Stimulated activated CD4-positive, alpha-beta T cell treated with anti-CD3 and anti-CD28 coated beads, Interleukin-2, amount 100 ng/mL, for 48 hours (primary cell): ENCODE data around the gene BRMS1L.
"Not testable (repeated sequence)": the region's sequence is repeated elsewhere in the genome, so short reads cannot be mapped to it uniquely, and the experiment has no call there.

Experiments used
- DNase-seq, 2 donors: peaks; one replicate each; pipeline ENCODE4 v3.0.0-alpha.2; 2020

Gene BRMS1L

DNA sequence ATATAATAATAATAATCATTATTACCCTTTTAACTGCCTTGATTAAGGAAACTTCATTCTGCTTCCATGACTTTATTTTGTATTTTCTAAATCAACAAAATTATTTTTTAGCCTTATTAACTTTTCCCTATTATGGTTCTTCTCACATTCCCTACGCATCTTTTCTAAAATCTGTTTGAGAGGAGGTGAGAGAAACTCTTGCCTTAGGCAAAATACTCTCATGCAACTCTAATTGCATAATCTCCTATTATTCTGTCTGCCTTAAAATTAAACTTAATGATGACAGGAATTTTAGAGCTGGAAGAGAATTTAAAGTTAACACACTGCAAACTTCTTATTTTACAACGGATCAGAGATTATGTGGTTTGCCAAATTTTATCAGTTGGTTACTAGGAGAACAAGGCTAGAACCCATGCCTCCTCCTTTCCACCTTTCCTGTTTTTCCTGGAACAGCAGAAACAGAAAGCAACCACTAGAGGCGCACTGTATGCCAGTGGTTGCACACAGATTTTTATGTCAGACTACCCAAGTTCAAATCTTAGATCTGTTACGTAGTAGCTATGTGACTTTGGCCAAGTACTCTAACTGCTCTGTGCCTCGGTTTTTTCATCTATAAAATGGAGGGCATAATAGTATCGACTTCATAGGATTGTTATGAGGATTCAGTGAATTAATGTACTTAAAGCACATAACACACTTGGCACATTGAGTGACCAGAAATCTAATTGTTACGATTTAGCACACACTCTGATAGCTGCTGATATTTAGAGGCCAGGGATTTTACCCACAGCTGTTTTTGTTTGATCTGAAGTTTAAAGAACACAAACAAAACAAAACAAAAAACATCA lies 4.3 kb upstream of the BRMS1L start:
- DNase-seq = peak in 1 of 2 donors; percentile 15

DNA sequence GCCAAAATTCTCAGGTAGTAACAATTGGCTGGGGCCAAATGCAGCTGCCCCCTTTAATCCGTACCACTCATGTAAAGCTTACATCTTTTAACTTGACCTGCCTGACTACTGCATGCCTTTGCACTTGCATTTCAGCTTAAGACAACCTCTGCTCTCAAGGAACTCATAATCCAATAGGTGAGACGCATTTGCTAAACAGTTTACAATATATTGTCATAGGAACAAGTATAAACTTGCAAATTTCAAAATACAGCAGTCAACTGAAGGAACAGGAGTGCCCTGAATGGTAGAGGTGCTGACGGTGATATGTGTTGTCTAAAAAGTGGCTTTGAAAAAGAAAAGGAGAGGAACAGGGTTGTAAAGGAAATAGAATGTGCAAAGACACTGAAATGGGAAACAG lies 3.6 kb upstream of the BRMS1L start:
- DNase-seq = no peak

DNA sequence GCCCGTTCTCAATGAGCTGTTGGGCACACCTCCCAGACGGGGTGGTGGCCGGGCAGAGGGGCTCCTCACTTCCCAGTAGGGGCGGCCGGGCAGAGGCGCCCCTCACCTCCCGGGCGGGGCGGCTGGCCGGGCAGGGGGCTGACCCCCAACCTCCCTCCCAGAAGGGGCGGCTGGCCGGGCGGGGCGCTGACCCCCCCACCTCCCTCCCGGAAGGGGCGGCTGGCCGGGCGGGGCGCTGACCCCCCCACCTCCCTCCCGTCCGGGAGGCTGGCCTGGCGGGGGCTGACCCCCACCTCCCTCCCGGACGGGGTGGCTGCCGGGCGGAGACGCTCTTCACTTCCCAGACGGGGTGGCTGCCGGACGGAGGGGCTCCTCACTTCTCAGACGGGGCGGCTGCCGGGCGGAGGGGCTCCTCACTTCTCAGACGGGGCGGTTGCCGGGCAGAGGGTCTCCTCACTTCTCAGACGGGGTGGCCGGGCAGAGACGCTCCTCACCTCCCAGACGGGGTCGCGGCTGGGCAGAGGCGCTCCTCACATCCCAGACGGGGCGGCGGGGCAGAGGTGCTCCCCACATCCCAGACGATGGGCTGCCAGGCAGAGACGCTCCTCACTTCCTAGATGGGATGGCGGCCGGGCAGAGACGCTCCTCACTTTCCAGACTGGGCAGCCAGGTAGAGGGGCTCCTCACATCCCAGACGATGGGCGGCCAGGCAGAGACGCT lies 1.5 kb upstream of the BRMS1L start:
- DNase-seq = not testable (repeated sequence)

DNA sequence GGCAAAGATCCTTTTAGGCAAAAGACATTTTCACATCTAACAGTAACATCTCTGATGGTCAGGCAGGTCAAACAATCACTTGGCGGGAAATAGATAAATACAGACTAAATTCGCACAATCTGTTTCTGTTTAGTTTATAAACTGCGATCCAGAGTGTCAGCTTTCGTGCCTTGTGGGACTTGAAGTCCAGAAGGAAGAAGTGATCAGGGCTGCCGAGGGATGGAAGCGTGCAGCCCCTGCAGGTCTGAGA lies 245 bp upstream of the BRMS1L start:
- DNase-seq = no peak

DNA sequence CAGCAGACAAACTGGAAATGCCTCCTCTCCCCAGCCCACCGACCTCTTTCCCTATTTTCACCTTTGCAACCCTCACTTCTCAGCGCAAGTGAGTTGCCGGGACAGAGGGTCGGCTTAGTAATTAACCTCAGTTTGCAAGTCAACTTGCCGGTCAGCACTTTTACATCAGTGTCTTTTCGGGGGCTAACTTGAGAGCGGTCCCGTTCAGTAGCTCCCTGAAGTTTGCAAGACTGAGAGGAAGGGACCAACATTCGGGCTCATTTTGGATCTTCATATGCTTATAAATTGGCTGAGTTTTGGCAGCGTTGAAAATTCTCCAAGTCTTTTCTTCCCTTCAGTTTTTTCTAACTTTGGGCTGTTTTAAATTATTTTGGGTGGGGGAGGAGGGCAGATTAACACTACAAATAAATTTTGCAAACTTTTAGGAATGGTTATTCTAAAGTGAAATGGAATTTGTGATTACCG lies 846 bp downstream of the BRMS1L start:
- DNase-seq = no peak

DNA sequence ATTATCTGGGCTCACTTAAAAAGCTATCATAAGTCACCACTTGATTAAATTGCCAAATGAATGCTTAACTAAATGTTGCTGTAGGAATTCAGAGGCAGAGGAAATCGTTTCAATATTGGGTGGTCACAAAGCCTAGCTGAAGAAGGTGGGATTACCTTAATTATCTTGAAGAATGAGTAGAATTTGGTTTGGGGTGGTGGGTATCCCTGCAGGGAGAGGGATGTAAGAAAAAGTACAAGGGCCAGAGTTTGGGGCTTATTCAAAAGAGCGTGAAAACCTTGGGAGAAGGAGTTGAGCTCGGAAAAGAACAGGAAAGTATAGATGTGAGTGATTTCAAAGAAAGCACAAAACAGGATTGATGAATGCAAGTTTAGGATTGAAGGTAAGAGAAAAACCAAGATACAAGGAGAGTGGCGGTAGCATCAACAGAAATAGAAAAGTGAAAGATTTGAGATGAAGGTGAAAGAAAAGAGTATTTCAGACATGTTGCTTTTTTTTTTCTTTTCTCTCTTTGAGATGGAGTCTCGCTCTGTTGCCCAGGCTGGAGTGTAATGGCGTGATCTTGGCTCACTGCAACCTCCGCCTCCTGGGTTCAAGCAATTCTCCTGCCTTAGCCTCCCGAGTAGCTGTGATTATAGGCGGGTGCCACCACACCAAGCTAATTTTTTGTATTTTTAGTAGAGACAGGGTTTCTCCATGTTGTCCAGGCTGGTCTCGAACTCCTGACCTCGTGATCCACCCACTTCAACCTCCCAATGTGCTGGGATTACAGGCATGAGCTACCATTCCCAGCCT lies 1.7 kb downstream of the BRMS1L start:
- no peak for DNase-seq

DNA sequence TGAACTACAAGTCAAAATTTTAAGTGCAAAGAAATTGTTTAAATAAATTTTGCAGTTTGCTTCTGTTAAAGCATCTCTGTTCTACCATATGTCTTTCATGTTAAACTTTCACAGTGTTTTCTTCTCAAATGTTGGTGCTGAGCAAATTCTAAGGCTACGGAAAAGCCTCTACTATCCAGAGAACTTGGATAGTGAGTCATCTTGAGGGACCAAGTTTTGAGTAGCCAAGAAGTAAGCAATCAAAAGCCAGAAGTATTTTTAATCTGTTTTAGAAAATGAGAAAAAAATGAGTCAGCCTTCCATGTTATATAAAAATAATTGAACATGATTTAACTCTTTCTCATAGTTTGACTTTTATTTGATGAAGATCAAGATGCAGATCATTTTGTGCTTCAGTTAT lies 3.3 kb downstream of the BRMS1L start:
- DNase-seq = no peak

DNA sequence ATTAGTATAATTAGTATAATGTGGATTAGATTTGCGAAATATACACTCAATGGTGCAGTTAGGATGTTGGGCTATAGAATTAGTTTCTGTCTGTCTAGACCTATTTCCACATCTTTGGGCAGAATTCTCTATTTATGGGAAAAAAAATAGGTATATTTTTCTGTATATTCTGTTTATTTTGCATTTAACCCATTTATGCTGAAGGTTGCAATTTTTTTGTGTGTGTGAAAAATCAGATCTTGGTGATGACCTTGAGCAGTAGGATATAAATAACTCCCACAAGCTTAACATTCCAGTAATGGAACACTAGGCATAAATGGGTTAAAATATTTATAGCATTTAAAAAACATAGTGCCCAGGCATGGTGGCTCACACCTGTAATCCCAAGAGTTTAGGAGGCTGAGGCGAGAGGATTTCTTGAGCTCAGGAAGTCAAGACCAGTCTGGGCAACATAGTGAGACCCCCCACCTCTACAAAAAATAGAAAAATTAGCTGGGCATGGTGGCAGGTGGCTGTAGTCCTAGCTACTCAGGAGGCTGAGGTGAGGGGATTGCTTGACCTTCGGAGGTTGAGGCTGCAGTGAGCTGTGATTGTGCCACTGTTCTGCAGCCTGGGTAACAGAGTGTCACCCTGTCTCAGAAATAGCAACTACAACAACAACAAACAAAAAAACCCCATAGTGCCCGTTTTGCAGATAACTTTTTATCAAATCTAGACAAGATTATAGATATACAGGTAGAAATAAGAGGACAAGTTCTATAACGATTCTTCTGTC lies 9.3 kb downstream of the BRMS1L start:
- no peak for DNase-seq

DNA sequence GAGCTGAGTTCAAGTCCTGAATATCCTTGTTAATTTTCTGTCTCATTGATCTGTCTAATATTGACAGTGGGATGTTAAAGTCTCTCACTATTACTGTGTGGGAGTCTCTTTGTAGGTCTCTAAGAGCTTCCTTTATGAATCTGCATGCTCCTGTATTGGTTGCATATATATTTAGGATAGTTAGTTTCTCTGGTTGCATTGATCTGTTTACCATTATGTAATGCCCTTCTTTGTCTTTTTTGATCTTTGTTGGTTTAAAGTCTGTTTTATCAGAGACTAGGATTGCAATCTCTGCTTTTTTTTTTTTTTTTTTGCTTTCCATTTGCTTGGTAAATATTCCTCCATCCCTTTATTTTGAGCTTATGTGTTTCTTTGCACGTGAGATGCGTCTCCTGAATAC lies 15.6 kb downstream of the BRMS1L start:
- DNase-seq = not testable (repeated sequence)

DNA sequence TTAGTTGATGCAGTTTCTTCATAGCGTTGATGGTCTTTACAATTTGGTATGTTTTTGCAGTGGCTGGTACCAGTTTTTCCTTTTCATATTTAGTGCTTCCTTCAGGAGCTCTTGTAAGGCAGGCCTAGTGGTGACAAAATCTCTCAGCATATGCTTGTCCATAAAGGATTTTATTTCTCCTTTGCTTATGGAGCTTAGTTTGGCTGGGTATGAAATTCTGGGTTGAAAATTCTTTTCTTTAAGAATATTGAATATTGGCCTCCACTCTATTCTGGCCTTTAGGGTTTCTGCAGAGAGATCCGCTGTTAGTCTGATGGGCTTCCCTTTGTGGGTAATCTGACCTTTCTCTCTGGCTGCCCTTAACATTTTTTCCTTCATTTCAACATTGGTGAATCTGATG lies 16.1 kb downstream of the BRMS1L start:
- DNase-seq = not testable (repeated sequence)

DNA sequence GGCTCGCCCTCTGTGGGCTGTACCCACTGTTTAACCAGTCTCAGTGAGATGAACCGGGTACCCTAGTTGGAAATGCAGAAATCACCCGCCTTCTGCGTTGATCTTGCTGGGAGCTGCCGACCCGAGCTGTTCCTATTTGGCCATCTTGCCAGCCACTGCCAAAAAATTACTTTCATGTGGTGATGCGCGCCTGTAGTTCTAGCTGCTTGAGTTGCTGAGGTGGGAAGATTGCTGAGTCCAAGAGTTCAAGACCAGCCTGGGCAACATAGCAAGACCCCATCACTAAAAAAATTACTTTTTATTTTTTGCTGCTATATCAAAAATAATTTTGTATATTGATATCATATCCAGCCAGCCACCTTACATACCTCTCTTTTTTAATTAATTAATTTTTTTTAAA lies 18.4 kb downstream of the BRMS1L start:
- DNase-seq = no peak

DNA sequence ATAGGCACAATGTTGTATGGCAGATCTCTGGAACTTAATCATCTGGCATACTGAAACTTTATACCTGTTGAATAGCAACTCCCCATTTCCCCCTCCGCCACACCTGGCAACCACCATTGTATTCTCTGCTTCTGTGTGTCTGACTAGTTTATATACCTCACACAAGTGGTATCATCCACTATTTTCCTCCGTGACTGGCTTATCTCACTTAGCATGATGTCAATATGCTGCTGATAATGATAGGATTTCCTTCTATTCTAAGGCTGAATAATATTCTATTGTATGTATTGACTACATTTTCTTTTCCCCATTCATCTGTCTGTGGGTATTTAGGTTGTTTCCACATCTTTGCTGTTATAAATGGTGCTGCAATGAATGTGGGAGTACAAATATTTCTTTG lies 21.5 kb downstream of the BRMS1L start:
- no peak for DNase-seq

DNA sequence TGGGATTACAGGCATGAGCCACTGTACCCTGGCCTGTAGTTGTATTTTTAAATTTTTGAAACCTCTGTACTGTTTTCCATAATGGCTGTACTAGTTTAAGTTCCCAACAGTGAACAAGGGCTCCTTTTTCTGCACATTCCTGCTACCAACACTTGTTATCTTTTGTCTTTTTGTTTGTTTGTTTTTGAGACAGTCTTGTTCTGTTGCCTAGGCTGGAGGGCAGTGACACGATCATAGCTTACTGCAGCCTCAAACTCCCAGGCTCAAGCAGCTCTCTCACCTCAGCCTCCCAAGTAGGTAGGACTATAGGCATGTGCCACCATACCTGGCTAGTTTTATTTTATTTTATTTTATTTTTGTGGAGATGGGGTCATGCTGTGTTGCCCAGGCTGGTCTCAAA lies 23.0 kb downstream of the BRMS1L start:
- DNase-seq = no peak

DNA sequence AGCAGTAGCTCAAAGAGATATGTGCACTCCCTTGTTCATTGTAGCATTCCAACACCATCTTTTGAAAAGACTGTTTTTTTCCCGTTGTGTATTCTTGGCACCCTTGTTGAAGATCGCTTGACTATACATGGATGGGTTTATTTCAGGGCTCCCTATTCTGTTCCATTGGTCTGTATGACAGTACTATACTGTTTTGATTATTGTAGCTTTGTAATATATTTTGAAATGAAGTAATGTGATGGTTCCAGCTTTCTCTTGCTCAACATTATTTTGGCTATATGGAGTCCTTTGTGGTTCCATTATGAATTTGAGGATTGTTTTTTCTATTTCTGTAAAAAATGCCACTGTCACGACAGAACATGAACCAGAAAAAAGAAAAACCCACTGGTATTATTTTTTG lies 25.7 kb downstream of the BRMS1L start:
- DNase-seq = no peak

DNA sequence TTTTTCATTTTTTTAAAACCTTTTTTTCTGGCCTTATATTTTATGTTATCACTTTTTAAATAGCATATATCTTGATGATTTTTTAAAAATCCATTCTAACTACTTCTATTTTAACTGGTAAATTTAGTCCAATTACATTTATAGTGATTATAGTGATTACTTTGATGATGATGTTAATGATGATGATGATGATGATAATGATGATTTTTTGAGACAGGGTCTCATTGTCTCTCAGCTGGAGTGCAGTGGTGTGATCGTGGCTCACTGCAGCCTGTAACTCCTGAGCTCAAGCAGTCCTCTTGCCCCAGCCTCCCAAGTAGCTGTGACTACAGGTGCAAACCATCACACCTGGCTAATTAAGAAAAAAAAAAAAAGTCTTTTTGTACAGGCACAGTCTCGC lies 27.1 kb downstream of the BRMS1L start:
- DNase-seq = no peak

DNA sequence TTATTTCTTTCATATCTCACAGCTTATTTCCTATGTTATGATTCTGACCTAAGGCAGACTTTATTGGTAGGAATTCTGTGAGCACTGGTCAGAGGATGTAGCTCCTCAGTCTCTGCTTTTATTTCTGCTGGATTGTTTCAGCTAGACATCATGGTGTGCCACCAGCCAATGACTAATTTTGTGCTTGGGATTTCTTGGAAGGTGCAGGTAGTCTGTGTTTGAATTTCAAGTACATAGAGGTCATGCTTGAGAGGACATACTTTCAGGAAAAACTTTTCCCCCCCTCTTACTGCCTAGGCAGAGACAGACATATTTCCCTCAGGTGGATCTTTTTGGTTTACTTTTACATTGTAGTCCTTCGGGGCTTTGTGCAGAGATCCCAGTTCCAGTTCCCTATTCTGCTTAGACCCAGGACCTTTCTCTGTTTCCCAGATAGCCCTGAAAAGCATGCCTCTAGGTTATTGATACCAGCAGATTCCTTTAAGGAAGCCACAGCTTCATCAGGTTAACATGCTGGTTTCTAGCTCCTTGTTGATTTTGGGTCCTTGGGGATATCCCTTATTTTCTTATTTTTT lies 28.6 kb downstream of the BRMS1L start:
- no peak for DNase-seq

DNA sequence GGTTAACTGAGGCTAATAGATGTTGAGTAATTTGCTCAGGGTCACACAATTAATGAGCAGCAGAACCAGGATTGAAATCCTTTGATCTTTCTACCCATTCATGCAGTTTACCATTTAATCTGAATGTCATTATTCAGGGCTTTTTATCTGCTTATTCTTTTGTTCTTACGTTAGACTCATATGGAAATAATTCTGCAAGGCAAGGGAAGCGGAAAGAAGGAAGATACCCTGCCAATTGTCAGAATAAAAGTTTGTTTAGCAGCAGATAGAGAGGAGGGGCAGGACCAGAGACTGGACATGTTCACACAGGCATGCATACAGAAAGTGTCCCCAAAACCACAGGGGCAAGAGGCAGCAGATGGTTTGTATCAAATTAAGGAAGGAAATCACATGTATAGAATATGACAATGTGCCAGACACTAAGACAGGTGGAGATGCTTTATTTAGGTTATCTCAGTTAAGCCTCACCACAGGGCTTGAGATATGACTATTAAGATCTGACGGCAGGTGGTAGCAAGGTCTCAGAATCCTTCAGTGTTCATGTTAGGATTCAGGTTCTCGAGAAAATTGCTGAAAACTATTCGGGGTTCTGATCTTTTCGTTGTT lies 29.8 kb downstream of the BRMS1L start:
- DNase-seq = no peak

DNA sequence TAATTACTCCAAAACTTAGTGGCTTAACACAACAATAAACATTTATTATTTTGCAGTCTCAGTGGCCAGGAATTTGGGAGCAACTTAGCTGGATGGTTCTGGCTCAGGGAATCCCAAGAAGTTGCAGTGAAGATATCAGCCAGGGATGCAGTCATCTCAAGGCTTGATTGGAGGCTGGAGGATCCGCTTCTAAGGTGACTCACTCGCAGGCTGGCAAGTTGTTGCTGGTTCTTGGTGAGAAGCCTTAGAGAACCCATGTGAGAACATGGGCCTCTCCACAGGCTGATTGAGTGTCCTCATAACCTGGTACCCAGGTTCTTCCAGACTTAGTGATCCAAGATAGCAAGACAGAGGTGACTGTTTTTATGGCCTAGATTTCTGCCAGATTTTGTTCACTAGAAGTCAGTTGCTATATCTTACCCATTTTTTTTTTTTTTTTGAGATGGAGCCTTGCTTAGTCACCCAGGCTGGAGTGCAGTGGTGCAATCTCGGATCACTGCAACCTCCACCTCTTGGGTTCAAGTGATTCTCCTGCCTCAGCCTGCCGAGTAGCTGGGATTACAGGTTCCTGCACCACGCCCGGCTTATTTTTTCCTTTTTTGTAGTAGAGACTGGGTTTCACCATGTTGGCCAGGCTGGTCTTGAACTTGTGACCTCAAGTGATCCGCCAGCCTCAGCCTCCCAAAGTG lies 32.5 kb downstream of the BRMS1L start:
- no peak for DNase-seq

DNA sequence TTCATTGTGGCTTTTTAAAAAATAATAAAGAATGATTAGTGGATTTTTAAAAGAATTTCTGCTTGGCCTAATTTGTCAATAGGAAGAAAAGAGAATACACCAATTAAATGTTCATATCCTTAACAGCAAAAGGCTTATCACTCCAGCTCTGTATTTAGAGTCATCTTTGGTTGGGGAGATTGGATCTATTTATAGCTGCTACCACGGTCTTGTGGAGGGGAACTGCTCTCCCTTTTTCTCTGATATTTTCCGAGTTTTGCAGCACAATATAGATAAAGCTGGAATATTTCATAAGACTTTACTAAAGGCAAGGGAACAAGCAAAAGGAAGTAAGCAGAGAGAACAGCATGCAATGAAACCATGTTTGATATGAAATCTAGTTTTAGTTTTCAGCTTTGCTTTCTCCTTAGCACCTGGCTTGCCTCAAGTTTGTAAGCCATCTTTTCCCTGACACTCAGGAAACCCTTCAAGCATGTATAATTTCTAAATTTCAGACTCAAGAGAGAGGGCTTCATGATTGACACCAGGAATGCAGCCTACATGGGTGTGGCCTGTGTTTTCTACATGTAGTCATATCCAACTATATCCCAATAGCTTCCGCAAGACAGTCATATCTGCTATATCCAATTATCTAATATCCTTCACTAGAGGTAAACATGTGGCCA lies 35.2 kb downstream of the BRMS1L start:
- no peak for DNase-seq

DNA sequence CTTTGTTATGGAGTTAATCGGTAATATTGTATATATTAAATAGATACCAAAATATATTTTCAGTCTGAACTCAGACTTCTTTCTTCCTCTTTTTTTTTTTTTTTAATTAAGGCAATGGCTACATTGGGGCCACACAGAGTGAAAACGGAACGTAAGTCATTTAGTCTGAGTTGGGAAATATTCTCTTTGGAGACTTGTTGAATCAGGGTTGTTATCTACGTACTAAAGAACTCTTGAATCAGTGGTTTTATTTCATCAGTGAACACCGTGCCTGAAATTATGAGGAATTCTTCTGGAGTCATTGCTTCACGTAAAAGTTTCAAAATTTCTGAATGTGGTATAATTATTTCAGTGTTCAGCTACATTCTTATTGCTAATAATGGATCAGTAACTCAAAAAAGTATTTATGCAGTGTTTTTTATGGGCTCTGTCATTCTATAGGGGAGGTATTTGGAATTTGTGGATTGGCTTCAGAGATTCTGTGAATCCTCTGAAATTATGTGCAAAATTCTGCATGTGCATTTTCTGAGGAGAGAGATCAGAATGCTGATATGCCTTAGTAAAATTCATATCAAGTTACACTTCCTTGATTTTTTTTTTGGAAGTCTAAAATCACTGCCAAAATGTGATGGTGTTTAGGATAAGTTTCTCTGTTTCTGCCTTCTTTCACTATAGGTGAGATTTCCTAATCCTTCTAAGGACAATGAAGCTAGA lies 39.6 kb downstream of the BRMS1L start:
- DNase-seq = no peak
